CD4-positive, alpha-beta T cell treated with Interleukin-12 subunit alpha and Interleukin-12 subunit beta, for 1 hour (primary cell): ENCODE measurements around the gene LY6G6F.

Experiments
- DNase-seq: peaks from one replicate; pipeline ENCODE4 v3.0.0-alpha.2; 2020

LY6G6F gene

DNA sequence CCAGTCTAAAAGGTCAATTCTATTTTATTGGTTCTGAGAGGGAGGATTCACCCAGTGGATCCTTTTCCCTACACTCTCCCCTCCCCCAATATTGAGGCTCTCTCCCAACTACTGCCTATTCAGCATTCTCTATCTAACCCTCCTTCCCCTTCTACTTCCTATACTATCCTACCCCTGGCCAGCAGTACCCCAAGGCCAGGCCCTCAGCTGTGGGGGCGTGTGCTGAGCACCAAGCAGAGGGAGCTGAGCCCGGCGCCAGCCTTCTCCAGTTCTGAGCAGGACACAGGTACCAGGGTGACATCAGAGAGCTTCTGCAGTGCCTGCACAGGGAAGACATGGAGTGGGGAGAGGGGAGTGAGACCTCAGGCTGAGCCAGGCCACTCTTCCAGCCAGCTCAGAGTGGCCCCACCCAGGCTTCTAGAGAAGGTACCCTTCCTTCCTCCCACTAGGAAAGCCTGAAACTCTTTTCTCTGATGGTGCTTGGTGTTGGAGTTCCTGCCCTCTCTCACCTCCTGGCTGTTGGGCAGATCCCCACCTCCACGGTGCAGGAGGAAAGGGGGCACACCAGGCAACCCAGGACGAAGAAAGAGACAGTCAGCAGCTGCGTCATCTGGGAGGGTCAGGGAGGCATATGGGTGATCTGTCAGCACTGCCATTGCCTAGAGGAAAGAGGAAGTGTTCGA lies 20.5 kb downstream of the LY6G6F start:
- peak; percentile 31 for DNase-seq

GRCh38 chr6:31727717-31728671 lies 21.3 kb downstream of the LY6G6F start:
- DNase-seq: no peak

DNA sequence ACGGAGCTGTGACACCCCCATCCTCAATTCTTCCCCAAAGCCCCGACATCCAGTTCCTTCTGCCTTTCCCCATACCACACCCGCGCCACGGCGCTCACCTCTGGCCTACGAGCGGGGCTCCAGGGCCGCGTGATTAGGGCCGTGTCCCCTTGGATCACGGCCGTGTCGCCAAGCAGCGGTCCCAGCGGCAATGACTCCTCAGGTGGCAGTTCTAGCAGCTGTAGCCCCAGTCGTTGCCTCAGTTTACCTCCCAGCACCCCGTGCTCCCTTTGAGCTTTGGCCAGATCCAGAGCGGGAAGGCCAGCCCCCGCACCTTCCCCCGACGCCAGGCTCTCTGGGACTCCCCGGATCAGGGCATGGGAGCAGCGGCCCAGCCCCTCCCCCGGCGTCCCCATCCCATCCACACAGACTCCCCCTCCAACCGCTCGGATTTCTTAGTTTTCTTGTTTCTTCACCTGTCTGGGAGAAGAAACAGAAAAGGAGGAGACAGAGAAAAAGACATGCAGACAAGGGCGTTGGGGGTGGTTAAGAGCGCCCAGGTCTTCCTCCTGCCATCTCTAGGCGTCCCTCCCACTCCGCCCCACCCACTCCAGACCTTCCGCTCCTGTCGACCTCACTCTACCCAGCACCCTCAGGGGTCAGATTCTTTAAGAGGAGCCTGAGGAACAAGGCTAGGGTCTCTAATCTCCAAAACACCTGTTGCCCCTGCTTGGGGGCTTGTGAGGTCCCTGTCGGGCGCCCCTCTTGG lies 22.3 kb downstream of the LY6G6F start, which contains the start of gene DDAH2:
Gene DDAH2, minus strand, starts transcription at position 533 of the 748 bp plus-strand sequence. Its CDS starts 138 bp downstream, at position 395.
- no peak for DNase-seq

DNA sequence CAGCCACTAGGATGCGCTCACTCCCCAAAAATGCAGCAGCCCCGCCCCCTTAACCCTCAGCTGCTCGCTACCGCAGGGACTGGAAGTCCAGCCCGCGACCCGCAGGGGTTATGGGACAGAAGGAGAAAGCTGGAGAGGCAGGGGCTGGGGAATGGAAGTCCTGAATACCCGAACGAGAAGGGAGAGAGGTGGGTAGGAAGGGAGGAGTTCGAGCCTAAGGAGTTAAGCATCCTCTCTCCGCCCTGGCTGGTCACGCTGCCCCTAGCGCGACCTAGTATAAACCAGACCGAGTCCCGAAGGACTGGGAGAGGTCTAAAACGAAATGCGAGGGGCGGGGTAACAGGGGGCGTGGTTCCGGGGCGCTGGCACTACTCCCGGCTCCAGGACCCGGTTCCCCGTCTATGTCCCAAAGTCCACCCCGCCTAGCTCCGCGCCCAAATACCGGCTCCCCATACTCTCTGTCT lies 22.9 kb downstream of the LY6G6F start:
- peak; percentile 85 for DNase-seq

DNA sequence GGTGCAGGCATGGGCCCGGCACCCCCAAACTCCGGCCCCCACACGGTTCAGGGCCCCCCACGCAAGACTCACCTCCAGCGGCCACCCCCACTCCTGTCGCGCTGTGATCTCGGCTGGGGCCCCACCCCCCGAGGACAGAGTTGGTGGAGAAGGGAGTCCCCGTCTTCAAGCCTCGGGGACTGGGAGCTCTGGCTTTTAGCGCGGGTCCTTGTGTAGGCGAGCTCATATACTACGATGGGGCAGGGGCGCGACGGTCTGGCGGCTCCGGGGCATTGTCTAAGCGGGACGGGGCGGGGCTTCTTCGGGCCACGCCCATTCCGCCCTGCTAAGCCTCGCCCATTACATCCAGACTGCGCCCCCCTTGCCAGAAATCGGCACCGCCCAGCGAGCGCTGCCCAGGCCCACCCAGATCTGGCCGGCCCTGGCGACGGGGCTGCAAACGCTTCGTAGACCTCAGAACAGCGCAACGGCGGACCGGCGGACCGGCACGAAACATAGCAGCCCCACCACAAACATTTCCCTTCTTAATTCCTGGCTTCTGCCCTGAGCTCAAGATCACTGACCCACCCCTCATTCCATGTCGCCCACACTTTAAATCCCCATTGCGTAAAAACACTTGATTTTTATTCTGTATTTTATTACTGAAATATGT lies 23.4 kb downstream of the LY6G6F start:
- DNase-seq: peak; percentile 78

DNA sequence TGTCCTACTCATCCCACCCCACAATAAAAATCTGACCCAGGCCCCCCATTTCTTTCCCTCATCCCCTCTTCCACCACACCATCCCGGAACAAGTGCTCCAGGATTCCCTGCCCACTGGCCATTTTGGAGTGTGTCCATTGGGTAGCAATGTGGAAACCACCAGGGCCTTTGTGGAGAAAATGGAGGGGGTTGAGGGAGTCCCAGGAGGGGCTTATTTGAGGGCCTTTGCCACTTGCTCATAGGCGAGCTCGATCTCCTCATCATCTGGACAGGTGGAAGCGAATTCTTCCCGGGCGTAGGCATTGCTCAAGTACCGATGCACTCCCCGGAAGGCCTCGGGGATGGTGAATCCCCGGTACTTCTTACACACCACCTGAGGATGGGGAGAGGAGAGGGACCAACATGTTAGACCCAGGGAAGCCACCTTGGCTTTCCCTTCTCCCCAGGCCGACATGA lies 24.0 kb downstream of the LY6G6F start:
- no peak for DNase-seq

GRCh38 chr6:31732029-31732428 lies 25.4 kb downstream of the LY6G6F start:
- DNase-seq: no peak

DNA sequence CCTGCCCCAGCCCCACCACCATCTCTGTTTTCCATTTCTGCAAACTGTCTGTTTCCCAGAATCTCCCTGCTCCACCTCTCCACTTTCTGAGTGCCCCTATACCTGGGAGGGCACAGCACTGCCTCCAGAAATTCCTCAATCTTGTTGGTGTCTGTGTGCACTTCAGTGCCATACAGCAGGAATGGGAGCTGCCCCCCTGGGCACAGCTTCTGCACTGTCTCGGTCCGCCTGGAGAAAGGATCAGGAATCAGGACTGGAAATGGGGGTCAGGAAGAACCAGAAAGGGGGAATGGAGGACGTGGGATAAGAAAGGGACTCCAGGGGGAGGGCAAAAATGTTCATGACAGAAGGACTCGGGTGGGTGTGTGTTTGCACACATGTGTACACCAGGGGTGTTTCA lies 27.1 kb downstream of the LY6G6F start:
- no peak for DNase-seq

DNA sequence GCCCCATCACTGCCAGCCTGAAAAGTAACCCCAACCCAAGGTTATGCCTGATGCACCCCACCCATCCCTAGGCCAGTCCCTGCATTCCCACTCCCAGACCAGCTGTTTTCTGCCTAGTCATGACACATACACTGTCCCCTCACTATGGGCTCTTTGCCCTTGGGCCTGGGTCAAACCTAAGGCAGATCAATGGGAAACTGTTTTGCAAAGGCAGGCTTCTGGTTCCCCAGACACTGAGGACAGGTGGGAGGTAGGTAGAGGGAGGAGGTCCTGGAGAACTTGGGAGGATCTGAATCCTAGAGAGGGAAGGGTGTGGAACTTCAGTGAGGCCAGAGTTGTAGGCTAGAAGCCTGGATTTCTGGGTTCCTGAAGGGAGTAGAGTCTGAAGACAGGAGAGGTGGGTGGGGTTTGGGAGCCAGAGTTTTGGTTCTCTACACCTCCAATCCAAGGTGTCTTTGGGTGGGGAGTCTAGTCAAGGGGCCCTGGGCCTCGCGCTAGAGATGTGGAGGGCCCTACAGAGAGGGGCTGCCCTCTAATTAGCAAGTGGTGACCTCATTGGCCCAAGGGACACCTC lies 27.7 kb downstream of the LY6G6F start:
- DNase-seq: no peak

GRCh38 chr6:31734821-31735406 lies 28.2 kb downstream of the LY6G6F start:
- DNase-seq: peak; percentile 81

DNA sequence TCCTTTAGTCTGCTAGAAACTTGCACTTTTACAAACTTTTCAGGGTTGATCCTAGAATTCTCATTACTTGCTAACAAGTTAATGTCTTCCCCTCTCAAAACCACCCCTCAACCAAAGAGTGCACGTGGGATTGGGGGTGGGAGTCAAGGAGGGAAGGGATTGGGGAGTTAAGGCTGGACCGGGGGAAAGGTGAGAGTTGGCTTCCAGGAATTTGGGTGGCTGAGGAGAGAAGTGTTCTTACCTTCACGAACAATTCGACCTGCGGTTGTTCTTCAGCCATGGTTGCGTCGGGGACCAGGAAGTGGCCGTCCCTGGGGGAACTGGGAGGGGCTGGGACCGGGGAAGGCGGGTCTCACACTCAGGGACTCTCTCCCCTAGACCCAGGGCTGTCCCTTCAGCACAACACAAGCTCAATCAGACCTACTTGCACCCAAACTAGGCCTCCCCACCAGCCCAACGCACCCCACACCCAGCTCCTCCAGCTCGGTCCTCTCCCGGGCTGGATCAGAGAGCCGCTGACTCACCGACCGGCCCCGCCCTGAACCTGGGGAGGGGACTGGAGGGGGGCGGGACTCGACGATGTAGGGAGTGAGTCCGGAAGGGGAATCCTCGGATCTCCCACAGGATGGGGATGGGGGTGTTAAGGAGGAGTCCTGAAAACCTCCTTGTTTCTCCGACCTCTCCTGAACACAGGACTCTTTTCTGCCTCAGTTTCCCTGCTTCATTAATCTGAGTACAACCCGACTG lies 29.5 kb downstream of the LY6G6F start, which contains the start of gene CLIC1:
Gene CLIC1, minus strand, starts transcription at position 510 of the 747 bp plus-strand sequence. Its CDS starts 230 bp downstream, at position 280.
- DNase-seq: peak; percentile 79

DNA sequence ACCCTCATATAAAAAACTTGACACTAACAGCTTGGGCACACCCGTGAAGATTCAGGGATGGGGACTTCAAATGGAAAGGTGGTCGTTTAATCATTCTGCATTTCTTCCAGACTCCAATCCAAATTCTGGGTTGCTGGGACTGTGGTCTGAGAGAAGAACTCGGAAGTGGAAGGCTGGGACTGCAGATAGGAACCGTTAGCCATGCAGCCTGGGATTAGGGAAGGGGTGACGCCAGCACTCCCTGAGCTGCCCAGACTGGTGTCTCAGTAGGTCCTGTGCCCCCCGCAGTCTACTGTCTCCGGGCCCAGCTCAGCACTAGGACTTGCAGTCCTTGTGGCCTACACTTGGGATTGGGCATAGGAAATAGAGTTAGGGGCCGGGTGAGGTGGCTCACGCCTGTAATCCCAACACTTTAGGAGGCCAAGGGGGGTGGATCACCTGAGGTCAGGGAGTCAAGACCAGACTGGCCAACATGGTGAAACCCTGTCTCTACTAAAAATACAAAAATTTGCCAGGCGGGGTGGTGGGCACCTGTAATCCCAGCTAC lies 30.2 kb downstream of the LY6G6F start:
- DNase-seq: no peak

DNA sequence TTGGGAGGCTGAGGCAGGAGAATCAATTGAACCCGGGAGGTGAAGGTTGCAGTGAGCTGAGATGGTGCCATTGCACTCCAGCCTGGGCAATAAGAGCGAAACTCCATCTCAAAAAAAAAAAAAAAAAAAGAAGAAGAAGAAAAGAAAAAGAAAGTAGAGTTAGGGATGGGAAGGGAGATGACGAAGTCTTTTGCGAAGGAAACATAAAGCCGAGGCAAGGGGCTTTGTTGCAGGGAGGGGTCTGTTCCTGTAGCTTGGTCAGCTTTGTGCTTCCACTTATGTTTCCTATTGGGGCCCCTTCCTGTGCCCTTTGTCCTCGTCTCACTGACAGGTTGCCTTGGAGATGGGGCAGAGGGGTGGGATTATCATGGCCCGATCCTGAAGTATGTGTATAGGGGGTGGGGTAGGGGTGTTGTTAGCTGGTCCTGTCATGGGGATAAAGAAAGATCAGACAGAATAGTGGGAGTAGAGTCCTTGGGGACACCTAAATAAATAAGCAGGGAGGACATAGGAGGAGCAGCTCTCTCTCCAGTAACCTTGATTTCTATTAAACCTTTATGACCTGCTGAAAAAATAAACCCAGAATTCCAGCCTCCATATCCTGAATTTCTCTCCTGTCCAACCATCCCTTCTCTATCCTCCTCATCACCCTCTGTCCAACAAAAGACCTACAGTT lies 30.8 kb downstream of the LY6G6F start:
- DNase-seq: peak; percentile 21

DNA sequence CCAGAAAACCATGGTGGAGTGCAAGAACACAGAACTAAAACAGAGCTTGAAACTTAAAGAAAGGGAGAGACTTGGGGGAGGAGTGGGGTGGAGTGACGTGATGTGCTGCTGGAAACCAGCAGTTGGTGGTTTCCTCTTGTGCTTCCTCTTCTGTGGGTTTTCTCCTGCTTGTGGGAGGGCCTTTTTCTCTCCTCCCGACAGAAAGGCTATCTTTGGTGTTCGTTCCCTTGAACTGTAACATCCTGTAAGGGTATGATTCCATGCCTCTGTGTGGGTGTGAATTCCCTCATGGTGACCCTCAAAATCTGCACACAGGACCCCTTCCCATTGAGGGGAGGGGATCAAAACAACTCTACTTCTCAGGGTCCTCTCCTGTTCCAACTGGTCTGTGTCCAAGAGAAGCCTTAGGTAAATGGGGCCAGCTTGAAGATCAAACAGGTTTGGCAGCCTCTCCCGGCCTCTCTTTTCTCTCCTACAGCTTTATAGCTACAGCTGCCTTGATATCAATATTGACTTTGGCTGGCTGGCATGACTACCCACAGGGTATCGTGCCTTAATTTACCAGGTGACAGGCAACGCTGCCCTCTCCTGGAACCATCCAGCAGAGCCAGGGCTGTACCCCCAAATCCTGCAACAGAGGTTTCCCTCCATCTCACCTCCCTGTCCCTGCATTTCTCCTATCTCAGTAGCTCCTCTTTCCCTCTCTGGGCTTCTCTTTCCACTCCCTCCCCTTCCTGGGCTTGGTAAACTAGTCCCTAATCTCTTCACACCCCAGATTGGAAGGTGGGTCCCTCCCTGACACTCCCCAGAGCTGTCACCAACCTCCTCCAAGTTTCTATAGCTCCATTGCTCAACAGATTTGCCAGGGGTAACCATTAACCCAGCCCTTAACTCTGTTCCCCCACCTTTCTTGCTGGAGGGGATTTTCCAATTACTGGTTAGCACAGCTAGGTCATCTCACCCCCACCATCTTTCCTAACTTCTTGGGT lies 31.6 kb downstream of the LY6G6F start:
- DNase-seq: peak; percentile 83

GRCh38 chr6:31739639-31740396 lies 33.2 kb downstream of the LY6G6F start, which contains the start of gene MSH5:
MSH5 (plus strand) TSS chr6:31740005; CDS start chr6:31740467, 462 bp downstream.
- DNase-seq: peak; percentile 97

- no peak for DNase-seq
These were observed 33.9 kb downstream of the LY6G6F start for GRCh38 chr6:31740397-31741223.

- DNase-seq: no peak
These were observed 35.1 kb downstream of the LY6G6F start for GRCh38 chr6:31741815-31742214.
